Gastroesophageal sphincter (tissue), 3 donors: ENCODE measurements around the gene SRPK2.

Source experiments
- CTCF ChIP-seq, 4 experiments: fragments of 200-600 bp in 2 of 4; fragments of 450-650 bp in 2 of 4; sonication (generic) in 1 of 4; IDR thresholded peaks; one replicate each; pipeline ENCODE4 v1.5.1; 2017 to 2019; ENCODE audit warnings: antibody characterized with exemption in 4 of 4, mild to moderate bottlenecking in 2 of 4, moderate library complexity in 2 of 4
- EP300 ChIP-seq: sonication (generic); formaldehyde crosslinking; IDR thresholded peaks from one replicate; pipeline ENCODE4 v1.6.1; 2017; ENCODE audit warnings: antibody characterized with exemption, mild to moderate bottlenecking
- POLR2A ChIP-seq, 2 donors: fragments of 450-650 bp; IDR thresholded peaks; one replicate each; pipeline ENCODE4 v1.6.1; 2017; ENCODE audit warnings: antibody characterized with exemption in 2 of 2, mild to moderate bottlenecking in 2 of 2, moderate library complexity in 1 of 2
- POLR2AphosphoS5 ChIP-seq: sonication (generic); formaldehyde crosslinking; IDR thresholded peaks from one replicate; pipeline ENCODE4 v1.6.1; 2017; ENCODE audit warnings: antibody characterized with exemption

- TF ChIP-seq POLR2A (IDR thresholded peaks at IDR 0.05) = no peak
- no peak for TF ChIP-seq CTCF (IDR thresholded peaks at IDR 0.05)
- no peak for TF ChIP-seq EP300
- TF ChIP-seq POLR2AphosphoS5 = no peak
These were observed 1.2 kb upstream of the SRPK2 start for GRCh38 chr7:105389889-105390288.
